ENCODE results near the gene C6orf52.
"Not testable (repeated sequence)": the region's sequence is repeated elsewhere in the genome, so short reads cannot be mapped to it uniquely, and the experiment has no call there.

The C6orf52 gene

GRCh38 chr6:10694302-10695085 is at the start of gene C6orf52, which contains the start of gene PAK1IP1:
TSS of gene C6orf52 (minus strand) at chr6:10694616. CDS start at chr6:10687550, 7,066 bp downstream.
TSS of gene PAK1IP1 (plus strand) at chr6:10694972. CDS start at chr6:10694986, 14 bp downstream.
- peak; percentile 90 for DNase-seq

DNA sequence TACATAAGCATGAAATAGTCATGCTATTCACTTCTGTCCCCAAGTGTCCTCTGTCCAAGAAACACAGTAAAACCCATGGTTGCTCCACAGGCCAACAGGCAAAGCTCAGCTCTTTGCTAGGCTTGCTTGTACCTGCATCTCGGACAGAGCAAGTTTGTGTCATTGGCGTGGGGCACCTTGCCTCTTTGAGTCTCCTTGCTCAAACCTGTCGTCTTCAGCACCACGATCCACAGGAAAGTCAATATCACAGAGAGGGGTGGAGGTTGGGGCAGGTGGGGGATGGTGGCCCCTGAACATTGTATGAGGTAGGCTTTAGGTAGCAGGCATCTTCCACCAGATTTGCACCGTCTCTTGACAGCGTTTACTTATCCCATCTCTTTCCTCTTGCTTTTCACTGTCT is 49.1 kb upstream of the C6orf52 start:
- DNase-seq = no peak

- no peak for DNase-seq
These were observed 47.8 kb upstream of the C6orf52 start for GRCh38 chr6:10742251-10742650.

DNA sequence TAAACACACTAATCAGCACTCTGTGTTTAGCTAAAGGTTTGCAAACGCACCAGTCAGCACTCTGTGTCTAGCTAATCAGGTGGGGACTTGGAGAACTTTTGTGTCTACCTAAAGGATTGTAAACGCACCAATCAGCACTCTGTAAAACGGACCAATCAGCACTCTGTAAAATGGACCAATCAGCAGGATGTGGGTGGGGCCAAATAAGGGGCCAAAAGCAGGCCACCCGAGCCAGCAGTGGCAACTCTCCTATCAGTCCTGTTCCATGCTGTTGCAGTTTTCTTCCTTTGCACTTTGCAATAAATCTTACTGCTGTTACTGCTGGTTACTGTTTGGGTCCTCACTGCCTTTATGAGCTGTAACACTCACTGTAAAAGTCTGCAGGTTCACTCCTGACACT is 47.2 kb upstream of the C6orf52 start:
- DNase-seq = not testable (repeated sequence)

GRCh38 chr6:10740061-10740460 is 45.6 kb upstream of the C6orf52 start:
- no peak for DNase-seq

GRCh38 chr6:10736731-10737130 is 42.3 kb upstream of the C6orf52 start:
- DNase-seq = no peak

- DNase-seq = no peak
These were observed 39.4 kb upstream of the C6orf52 start for GRCh38 chr6:10733863-10734262.

GRCh38 chr6:10733151-10733715 is 38.8 kb upstream of the C6orf52 start:
- DNase-seq = peak; percentile 25

GRCh38 chr6:10730254-10730653 is 35.8 kb upstream of the C6orf52 start:
- no peak for DNase-seq

DNA sequence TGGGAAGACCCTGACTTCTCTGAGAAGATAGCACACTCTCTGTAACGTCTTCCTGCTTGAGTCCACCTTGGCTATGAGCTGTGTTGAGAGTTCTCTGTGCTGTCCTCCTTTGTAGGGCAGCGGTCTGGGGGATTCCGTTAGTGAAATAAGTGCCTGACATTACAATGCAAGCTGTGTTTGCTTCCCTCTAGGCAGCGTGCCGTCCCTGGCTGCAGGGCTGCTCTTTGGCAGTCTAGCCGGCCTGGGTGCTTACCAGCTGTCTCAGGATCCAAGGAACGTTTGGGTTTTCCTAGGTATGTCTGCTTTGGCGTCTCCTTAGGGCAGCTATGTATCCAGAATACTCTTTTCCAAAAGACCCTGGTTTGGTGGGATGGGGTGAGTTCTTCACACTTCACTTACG is 31.3 kb upstream of the C6orf52 start:
- no peak for DNase-seq

- no peak for DNase-seq
These were observed 30.6 kb upstream of the C6orf52 start for GRCh38 chr6:10725044-10725443.

- DNase-seq = no peak
These were observed 29.1 kb upstream of the C6orf52 start for GRCh38 chr6:10723567-10723881.

DNA sequence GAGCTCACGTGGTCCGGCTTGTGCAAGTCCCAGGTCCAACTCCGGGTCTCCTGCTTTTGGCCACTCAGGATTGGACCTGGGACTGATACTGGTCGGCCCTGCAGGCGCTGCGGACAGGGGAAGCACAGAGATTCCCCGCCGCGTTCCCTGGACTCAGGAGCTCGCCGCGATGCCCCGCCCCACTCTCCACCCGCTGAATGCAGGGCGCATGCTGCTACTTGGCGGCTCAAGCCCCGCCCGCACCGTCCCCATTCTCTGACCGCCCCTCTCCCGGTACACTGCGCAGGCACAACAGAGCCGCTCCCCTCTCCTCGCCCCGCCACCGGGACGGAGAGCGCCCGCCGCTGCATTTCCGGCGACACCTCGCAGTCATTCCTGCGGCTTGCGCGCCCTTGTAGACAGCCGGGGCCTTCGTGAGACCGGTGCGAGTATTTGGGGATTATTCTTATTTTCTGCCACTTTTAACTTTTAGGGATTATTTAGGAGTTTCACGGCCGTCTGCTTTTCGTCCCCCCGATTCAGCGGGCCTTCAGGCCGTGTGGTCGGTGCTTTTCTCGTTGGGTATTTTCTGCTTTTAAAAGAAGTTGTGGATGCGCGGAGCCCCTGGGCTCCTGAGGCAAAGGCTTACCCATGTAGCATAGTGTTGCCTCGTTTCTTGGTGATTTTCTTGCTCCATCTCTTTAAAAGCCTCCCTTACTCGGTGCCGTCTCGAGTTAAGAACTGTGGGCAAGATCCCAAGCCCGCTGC is 28.6 kb upstream of the C6orf52 start, which contains the start of gene TMEM14C:
TSS of gene TMEM14C (plus strand) at position 251 of the 747 bp plus-strand sequence. CDS start 1,544 bp downstream, outside the sequence.
- DNase-seq = peak; percentile 94

DNA sequence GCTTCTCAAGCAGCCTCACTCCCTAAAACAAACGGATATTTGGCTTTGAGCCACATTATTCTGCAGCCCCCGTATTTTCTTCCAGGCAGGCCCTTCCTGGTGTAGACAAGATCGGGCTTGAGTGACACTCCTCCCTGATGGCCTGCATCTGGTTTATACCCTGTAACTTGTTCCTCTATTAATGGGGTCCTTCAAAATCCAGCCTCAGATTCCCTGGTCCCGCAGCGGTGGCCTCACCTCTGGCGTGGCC is 28.1 kb upstream of the C6orf52 start:
- no peak for DNase-seq

DNA sequence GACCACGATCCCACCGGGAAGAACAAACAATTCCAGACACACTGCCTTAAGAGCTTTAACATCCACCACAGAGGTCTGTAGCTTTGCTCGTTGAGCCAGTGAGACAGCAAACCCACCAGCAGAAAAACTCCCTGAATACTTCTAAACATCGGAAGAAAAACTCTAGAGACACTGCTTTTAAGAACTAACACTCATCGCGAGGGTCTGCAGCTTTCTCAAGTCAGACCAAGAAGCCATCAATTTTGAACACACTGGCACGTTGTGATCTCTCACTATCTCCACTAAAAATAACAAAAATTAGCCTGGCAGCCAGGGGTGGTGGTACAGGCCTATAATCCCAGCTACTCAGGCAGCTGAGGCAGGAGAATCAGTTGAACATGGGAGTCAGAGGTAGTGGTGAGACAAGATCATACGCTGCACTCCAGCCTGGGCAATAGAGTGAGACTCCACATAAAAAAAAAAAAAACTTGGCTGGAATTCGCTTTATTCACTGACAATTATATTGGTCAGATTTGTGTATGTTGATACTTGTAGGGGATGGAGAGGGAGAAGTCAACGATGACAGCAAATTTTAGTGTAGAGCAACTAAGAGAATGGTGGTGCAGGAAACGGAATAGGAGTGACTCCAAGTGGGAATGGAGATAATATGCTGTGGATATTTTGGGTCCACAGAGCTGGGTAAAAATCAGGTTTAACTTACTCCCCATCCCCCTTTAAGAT is 27.6 kb upstream of the C6orf52 start:
- no peak for DNase-seq

DNA sequence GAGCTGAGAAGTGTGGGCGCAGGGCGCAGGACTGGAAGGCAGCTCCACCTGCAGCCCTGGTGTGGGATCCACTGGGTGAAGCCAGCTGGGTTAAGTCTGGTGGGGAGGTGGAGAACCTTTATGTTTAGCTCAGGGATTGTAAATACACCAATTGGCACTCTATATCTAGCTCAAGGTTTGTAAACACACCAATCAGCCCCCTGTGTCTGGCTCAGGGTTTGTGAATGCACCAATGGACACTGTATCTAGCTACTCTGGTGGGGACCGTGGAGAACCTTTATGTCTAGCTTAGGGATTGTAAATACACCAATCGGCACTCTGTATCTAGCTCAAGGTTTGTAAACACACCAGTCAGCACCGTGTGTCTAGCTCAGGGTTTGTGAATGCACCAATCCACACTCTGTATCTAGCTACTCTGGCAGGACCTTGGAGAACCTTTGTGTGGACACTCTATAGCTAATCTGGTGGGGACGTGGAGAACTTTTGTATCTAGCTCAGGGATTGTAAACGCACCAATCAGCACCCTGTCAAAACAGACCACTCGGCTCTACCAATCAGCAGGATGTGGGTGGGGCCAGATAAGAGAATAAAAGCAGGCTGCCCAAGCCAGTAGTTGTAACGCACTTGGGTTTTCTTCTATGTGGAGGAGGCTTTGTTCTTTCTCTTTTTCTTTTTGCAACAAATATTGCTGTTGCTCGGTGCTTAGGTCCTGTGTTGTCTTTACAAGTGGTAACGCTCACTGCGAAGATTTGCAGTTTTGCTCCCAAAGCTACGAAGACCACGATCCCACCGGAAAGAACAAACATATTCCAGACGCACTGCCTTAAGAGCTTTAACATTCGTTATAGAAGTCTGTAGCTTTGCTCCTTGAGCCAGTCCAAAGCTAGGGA is 26.8 kb upstream of the C6orf52 start:
- not testable (repeated sequence) for DNase-seq

- peak; percentile 79 for DNase-seq
These were observed 26.0 kb upstream of the C6orf52 start for GRCh38 chr6:10720265-10720959.

GRCh38 chr6:10719964-10720264 is 25.5 kb upstream of the C6orf52 start:
- no peak for DNase-seq

- no peak for DNase-seq
These were observed 25.0 kb upstream of the C6orf52 start for GRCh38 chr6:10719296-10719963.

GRCh38 chr6:10713962-10714361 is 19.5 kb upstream of the C6orf52 start:
- no peak for DNase-seq

- no peak for DNase-seq
These were observed 2.2 kb upstream of the C6orf52 start for GRCh38 chr6:10696655-10697054.
